Liver (tissue), 9 donors: ENCODE measurements around the gene NDC80. TPM values are rescaled to one million over a fixed set of nuclear protein-coding genes. Genes with fewer than 3 reads are reported as not detected.

Experiments used
- DNase-seq: peaks from one replicate; pipeline ENCODE4 v3.0.0-alpha.2; 2017; ENCODE audit warnings: low spot score
- H3K27ac ChIP-seq, 2 donors: one replicate each; pipeline ENCODE4 v1.7.0; 2013; ENCODE audit warnings: inconsistent platforms in 2 of 2, low read length in 2 of 2, control low read depth in 1 of 2, low read depth in 1 of 2, mild to moderate bottlenecking in 1 of 2
- H3K27me3 ChIP-seq, 4 donors: one replicate each; pipeline versions ENCODE4 v1.6.1 to v1.7.0; 2013; ENCODE audit warnings: low read length in 3 of 4, inconsistent platforms in 1 of 4, mild to moderate bottlenecking in 1 of 4, moderate library complexity in 1 of 4; ENCODE audit not compliant: control insufficient read depth in 4 of 4, insufficient read depth in 4 of 4
- H3K36me3 ChIP-seq, 4 donors: one replicate each; pipeline versions ENCODE4 v1.6.1 to v1.7.0; 2013; ENCODE audit warnings: low read length in 3 of 4, mild to moderate bottlenecking in 3 of 4, low read depth in 1 of 4, moderate library complexity in 1 of 4; ENCODE audit not compliant: control insufficient read depth in 4 of 4, insufficient read depth in 3 of 4
- H3K4me1 ChIP-seq, 4 donors: one replicate each; pipeline versions ENCODE4 v1.6.1 to v1.7.0; 2013; ENCODE audit warnings: low read length in 3 of 4, mild to moderate bottlenecking in 3 of 4, moderate library complexity in 1 of 4; ENCODE audit not compliant: control insufficient read depth in 4 of 4, insufficient read depth in 4 of 4
- H3K4me3 ChIP-seq, 3 donors: one replicate each; pipeline versions ENCODE4 v1.6.1 to v1.7.0; 2013; ENCODE audit warnings: low read length in 3 of 3, control low read depth in 1 of 3, low read depth in 1 of 3, mild to moderate bottlenecking in 1 of 3
- H3K9ac ChIP-seq, 2 donors: one replicate each; pipeline ENCODE4 v1.7.0; 2013; ENCODE audit warnings: low read length in 2 of 2, mild to moderate bottlenecking in 2 of 2, moderate library complexity in 2 of 2, control low read depth in 1 of 2, low read depth in 1 of 2
- H3K9me3 ChIP-seq, 4 donors: one replicate each; pipeline versions ENCODE4 v1.6.1 to v1.7.0; 2013; ENCODE audit warnings: low read length in 3 of 4; ENCODE audit not compliant: control insufficient read depth in 4 of 4
- ATF3 ChIP-seq: IDR thresholded peaks from 2 replicates; pipeline ENCODE4 v1.6.1; 2016; ENCODE audit warnings: antibody characterized with exemption
- CTCF ChIP-seq: fragments of 150-350 bp; IDR thresholded peaks from 2 replicates; pipeline ENCODE4 v1.5.1; 2017; ENCODE audit warnings: improper control_type of control experiment, low read depth, low read length; ENCODE audit not compliant: missing input control
- EGR1 ChIP-seq, 2 donors: IDR thresholded peaks; 2 replicates each; pipeline ENCODE4 v1.6.1; 2016 to 2018; ENCODE audit warnings: antibody characterized with exemption in 2 of 2, low read depth in 2 of 2
- FOXA1 ChIP-seq: IDR thresholded peaks from 2 replicates; pipeline ENCODE4 v1.6.1; 2016; ENCODE audit warnings: antibody characterized with exemption
- GABPA ChIP-seq, 2 donors: IDR thresholded peaks in 1 of 2; conservative IDR thresholded peaks in 1 of 2; 2 replicates each; pipeline ENCODE4 v1.6.1; 2016; ENCODE audit warnings: antibody characterized with exemption in 2 of 2, mild to moderate bottlenecking in 1 of 2, moderate library complexity in 1 of 2
- HNF4A ChIP-seq, 2 donors: conservative IDR thresholded peaks; 2 replicates each; pipeline ENCODE4 v1.6.1; 2016; ENCODE audit warnings: antibody characterized with exemption in 2 of 2, mild to moderate bottlenecking in 2 of 2
- HNF4G ChIP-seq: IDR thresholded peaks from 2 replicates; pipeline ENCODE4 v1.6.1; 2016; ENCODE audit warnings: antibody characterized with exemption
- JUND ChIP-seq, 2 donors: IDR thresholded peaks; 2 replicates each; pipeline ENCODE4 v1.6.1; 2016; ENCODE audit warnings: antibody characterized with exemption in 2 of 2
- MAX ChIP-seq: IDR thresholded peaks from 2 replicates; pipeline ENCODE4 v1.6.1; 2016; ENCODE audit warnings: antibody characterized with exemption
- NR2F2 ChIP-seq: IDR thresholded peaks from 2 replicates; pipeline ENCODE4 v1.6.1; 2016; ENCODE audit warnings: antibody characterized with exemption
- RAD21 ChIP-seq, 2 donors: IDR thresholded peaks; 2 replicates each; pipeline ENCODE4 v1.6.1; 2016; ENCODE audit warnings: antibody characterized with exemption in 2 of 2, mild to moderate bottlenecking in 2 of 2
- REST ChIP-seq: IDR thresholded peaks from 2 replicates; pipeline ENCODE4 v1.6.1; 2016; ENCODE audit warnings: antibody characterized with exemption, mild to moderate bottlenecking
- RXRA ChIP-seq, 2 donors: IDR thresholded peaks; 2 replicates each; pipeline ENCODE4 v1.6.1; 2017 to 2018; ENCODE audit warnings: antibody characterized with exemption in 2 of 2, mild to moderate bottlenecking in 1 of 2
- SP1 ChIP-seq: IDR thresholded peaks from 2 replicates; pipeline ENCODE4 v1.6.1; 2018; ENCODE audit warnings: antibody characterized with exemption, mild to moderate bottlenecking
- TAF1 ChIP-seq: conservative IDR thresholded peaks from 2 replicates; pipeline ENCODE4 v1.6.1; 2016; ENCODE audit warnings: antibody characterized with exemption, mild to moderate bottlenecking
- YY1 ChIP-seq: IDR thresholded peaks from 2 replicates; pipeline ENCODE4 v1.6.1; 2016; ENCODE audit warnings: antibody characterized with exemption, mild to moderate bottlenecking
- ZBTB33 ChIP-seq: IDR thresholded peaks from 2 replicates; pipeline ENCODE4 v1.6.1; 2016; ENCODE audit warnings: antibody characterized with exemption
- WGBS: extraction: QIAGEN DNeasy Blood & Tissue Kit; methylation state at CpG from one replicate; pipeline ENCODE4 v1.1.7; 2013; 5-methylcytosine and 5-hydroxymethylcytosine counted together
- polyA plus RNA-seq, 2 donors: library from polyadenylated mRNA; stranded (reverse) in 1 of 2; unstranded in 1 of 2; fragments of 200-250 nt in 1 of 2; fragments of >200 nt in 1 of 2; fragmentation: Nextera tagmentation in 1 of 2; extraction: Ambion mirVana in 1 of 2; gene quantifications; one replicate each; pipeline versions ENCODE4 v1.2.1 to v1.2.3, GENCODE V29; 2013 to 2015
- total RNA-seq, 2 donors: library from RNA; depleted of rRNA; stranded (reverse); fragments of >200 nt; gene quantifications; one replicate each; pipeline ENCODE4 v1.2.3, GENCODE V29; 2014
- donor health status: healthy.
- donor health status: healthy.
- donor health status: healthy.
- donor health status: healthy.
- donor health status: healthy.

NDC80 gene
- total and polyA plus RNA-seq, 4 donors = 0.08 to 33.8 (median 1.0) TPM

GRCh38 chr18:2627821-2628276 lies 56.5 kb downstream of the NDC80 start (continued):
- no peak for TF ChIP-seq ZBTB33

- no peak overlapping the region for H3K4me3 ChIP-seq
- H3K9me3 ChIP-seq = no peaks in the 10 kb centered on the region
- WGBS = 85% methylated on average over 2 of the region's 2 CpGs
- H3K27me3 ChIP-seq = no peaks in the 10 kb centered on the region
- no peak for DNase-seq
- no peaks in the 10 kb centered on the region for H3K4me1 ChIP-seq
- no peak overlapping the region for H3K9ac ChIP-seq
- TF ChIP-seq ATF3 (no peak), EGR1 (IDR thresholded peaks at IDR 0.05; ENCODE audit: low read depth in 2 of 2) (no peak), NR2F2 (no peak), MAX (no peak), TAF1 (no peak), RXRA (IDR thresholded peaks at IDR 0.05) (no peak), YY1 (no peak), JUND (IDR thresholded peaks at IDR 0.05) (no peak), GABPA (IDR thresholded peaks at IDR 0.05 in 1 of 2, conservative IDR thresholded peaks at IDR 0.05 in 1 of 2) (no peak), RAD21 (IDR thresholded peaks at IDR 0.05) (no peak), HNF4A (conservative IDR thresholded peaks at IDR 0.05) (no peak), REST (no peak), SP1 (no peak), FOXA1 (no peak), CTCF (no peak), HNF4G (no peak)
- no peak overlapping the region for H3K27ac ChIP-seq
- no peaks in the 10 kb centered on the region for H3K36me3 ChIP-seq
Measured at GRCh38 chr18:2629003-2629402, 57.6 kb downstream of the NDC80 start.
